SU-DHL-6 (cell line): ENCODE measurements around the gene CTBS.

Experiments used
- H2AFZ ChIP-seq: fragments of 200-600 bp; sonication (generic); 2 replicates; pipeline ENCODE4 v1.6.1; 2014; ENCODE audit warnings: low read depth, mild to moderate bottlenecking, moderate library complexity, mixed read lengths, antibody characterized with exemption, low read length; ENCODE audit not compliant: severe bottlenecking
- H3F3A ChIP-seq: fragments of 200-600 bp; shearing (Covaris generic); 2 replicates; pipeline ENCODE4 v1.6.0; 2016; ENCODE audit warnings: antibody characterized with exemption, mild to moderate bottlenecking; ENCODE audit not compliant: insufficient read depth
- H3K27ac ChIP-seq: fragments of 200-600 bp; sonication (generic); 2 replicates; pipeline ENCODE4 v1.5.1; 2016; ENCODE audit warnings: low read depth, mild to moderate bottlenecking, low read length, moderate library complexity, mixed read lengths
- H3K27me3 ChIP-seq: fragments of 200-600 bp; sonication (generic), shearing (Covaris generic); 2 replicates; pipeline ENCODE4 v1.6.0; 2014; ENCODE audit warnings: mild to moderate bottlenecking, low read length
- H3K36me3 ChIP-seq: fragments of 200-600 bp; sonication (generic); 2 replicates; pipeline ENCODE4 v1.6.1; 2014; ENCODE audit warnings: mild to moderate bottlenecking, low read length, mixed read lengths
- H3K4me2 ChIP-seq: fragments of 300-600, 200-600 bp; shearing (Covaris generic), sonication (generic); 2 replicates; pipeline ENCODE4 v1.6.0; 2014; ENCODE audit warnings: low read length, low read depth, mild to moderate bottlenecking; ENCODE audit not compliant: poor library complexity, severe bottlenecking
- H3K4me3 ChIP-seq: fragments of 200-600 bp; sonication (generic); 2 replicates; pipeline ENCODE4 v1.5.1; 2014; ENCODE audit warnings: antibody characterized with exemption, low read length, mild to moderate bottlenecking, mixed read lengths; ENCODE audit not compliant: insufficient read depth, poor library complexity, severe bottlenecking
- H3K79me2 ChIP-seq: fragments of 200-600 bp; sonication (generic); 2 replicates; pipeline ENCODE4 v1.6.1; 2014; ENCODE audit warnings: mild to moderate bottlenecking, low read length, moderate library complexity; ENCODE audit not compliant: insufficient read depth
- H3K9ac ChIP-seq: fragments of 200-600 bp; sonication (generic); 2 replicates; pipeline ENCODE4 v1.7.0; 2014; ENCODE audit warnings: mild to moderate bottlenecking, low read length
- H3K9me2 ChIP-seq: fragments of 200-600 bp; sonication (generic); replicated peaks from 2 replicates; pipeline ENCODE4 v1.6.1; 2014; ENCODE audit warnings: low read length; ENCODE audit not compliant: insufficient read depth
- H3K9me3 ChIP-seq: fragments of 200-600 bp; sonication (generic); 2 replicates; pipeline ENCODE4 v1.6.1; 2014; ENCODE audit warnings: low read length, mixed read lengths; ENCODE audit not compliant: insufficient read depth
- H4K20me1 ChIP-seq: fragments of 200-600 bp; sonication (generic); 2 replicates; pipeline ENCODE4 v1.6.1; 2014; ENCODE audit warnings: low read depth, mild to moderate bottlenecking, antibody characterized with exemption, low read length, moderate library complexity, mixed read lengths
- EZH2phosphoT487 ChIP-seq: fragments of 200-600 bp; sonication (generic), shearing (Covaris generic); conservative IDR thresholded peaks from 2 replicates; pipeline ENCODE4 v1.6.1; 2018; ENCODE audit warnings: mild to moderate bottlenecking, antibody characterized with exemption, low read length, moderate library complexity, mixed read lengths
- TF ChIP-seq, protein P1 (sequence below): fragments of 200-600 bp; sonication (generic); IDR thresholded peaks from one replicate; pipeline ENCODE4 v1.5.1; 2017; ENCODE audit warnings: antibody characterized with exemption, mild to moderate bottlenecking, low read length, moderate library complexity; ENCODE audit not compliant: insufficient read depth, poor library complexity, severe bottlenecking

The CTBS gene

DNA sequence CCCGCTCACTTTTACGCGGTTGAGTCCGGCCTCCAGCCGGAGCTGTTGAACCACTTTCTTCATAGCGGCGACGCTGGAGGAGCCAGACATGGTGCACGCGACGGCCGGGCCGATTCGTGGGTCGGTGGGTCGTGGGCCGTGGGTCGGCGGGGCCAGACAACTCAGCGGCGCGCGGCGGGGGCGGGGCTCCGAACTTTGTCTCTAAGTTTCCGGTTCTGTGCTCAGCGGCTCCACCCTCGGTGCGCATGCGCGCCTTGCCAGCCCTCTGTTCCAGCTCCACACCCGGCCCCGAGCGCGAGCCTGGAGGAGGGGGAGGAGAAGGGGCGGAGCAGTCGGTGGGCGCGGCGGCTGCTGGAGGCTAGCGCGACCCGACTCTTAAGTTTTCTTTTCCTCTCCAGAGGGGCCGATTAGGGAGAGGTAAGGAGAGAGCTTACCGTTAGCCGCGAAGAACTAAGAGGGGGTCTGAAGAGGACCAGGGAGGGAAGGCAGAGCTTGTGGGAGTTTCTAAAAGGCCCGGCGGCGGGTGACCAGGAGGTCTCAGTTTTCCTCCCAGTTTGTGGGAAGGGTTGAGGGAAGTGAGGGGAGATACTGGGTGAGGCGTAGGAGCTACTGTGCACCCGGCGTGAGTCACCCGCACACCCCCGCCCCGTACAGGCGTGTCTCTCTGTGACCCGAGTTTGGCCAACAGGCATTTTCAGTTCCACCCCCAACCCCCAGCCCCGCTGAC, 68.1 kb downstream of the CTBS start, which contains the start of the genes GNG5 and SPATA1:
Gene GNG5, minus strand, starts transcription at position 580 of the 727 bp plus-strand sequence. Its CDS starts 490 bp downstream, at position 90.
Gene SPATA1, plus strand, starts transcription at position 385 of the 727 bp plus-strand sequence. CDS start 9,974 bp downstream, outside the sequence.
- peak within 1 kb of the TSS; percentile 88 for H2AFZ ChIP-seq

DNA sequence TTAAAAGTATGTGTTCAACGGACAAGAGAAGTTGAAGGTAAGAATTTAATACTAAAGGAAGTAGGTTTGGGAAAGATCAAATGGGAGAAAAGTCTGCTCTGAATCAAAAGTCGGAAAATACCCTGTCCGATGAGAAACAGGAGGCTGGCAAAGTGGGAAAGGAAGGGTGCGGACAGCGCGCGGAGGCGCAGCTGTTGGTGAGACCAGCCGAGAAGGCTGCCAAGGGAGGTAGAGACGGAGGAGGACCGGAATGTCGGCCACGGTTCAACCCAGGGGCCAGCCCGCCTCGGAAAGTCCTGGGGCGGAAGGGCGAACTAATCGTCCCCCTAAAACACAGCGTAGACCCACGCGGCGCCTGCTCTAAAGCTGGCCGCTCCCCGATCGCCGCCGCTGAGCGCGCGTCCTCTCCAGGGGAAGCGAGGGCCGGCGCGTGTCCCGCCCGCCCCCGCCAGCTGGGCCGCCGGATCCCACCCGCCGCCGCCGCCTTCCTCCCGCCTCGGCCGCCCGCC, 68.7 kb downstream of the CTBS start:
- peaks cover 11% of the 10 kb centered on the region; the same call in 1 of the 2 replicates for H3K36me3 ChIP-seq
- H2AFZ ChIP-seq = peak overlapping the region; percentile 50
- H3K27ac ChIP-seq = peak overlapping the region; percentile 79
- no peaks in the 10 kb centered on the region for H3K9me2 ChIP-seq
- peaks cover 18% of the 10 kb centered on the region for H3F3A ChIP-seq
- H3K27me3 ChIP-seq = no peaks in the 10 kb centered on the region
- peak overlapping the region; percentile 69 for H3K9ac ChIP-seq
- peak overlapping the region; percentile 85 for H3K4me3 ChIP-seq
- H4K20me1 ChIP-seq = peaks cover 16% of the 10 kb centered on the region; the same call in 1 of the 2 replicates
- no peaks in the 10 kb centered on the region for H3K9me3 ChIP-seq
- TF ChIP-seq, protein P1, sequence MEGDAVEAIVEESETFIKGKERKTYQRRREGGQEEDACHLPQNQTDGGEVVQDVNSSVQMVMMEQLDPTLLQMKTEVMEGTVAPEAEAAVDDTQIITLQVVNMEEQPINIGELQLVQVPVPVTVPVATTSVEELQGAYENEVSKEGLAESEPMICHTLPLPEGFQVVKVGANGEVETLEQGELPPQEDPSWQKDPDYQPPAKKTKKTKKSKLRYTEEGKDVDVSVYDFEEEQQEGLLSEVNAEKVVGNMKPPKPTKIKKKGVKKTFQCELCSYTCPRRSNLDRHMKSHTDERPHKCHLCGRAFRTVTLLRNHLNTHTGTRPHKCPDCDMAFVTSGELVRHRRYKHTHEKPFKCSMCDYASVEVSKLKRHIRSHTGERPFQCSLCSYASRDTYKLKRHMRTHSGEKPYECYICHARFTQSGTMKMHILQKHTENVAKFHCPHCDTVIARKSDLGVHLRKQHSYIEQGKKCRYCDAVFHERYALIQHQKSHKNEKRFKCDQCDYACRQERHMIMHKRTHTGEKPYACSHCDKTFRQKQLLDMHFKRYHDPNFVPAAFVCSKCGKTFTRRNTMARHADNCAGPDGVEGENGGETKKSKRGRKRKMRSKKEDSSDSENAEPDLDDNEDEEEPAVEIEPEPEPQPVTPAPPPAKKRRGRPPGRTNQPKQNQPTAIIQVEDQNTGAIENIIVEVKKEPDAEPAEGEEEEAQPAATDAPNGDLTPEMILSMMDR = no peak
- no peak for TF ChIP-seq EZH2phosphoT487
- peaks cover 51% of the 10 kb centered on the region for H3K79me2 ChIP-seq
- H3K4me2 ChIP-seq = peak overlapping the region; percentile 75

More for the DNA sequence above, 68.1 kb downstream of the CTBS start, which contains the start of the genes GNG5 and SPATA1:
- no peak for TF ChIP-seq EZH2phosphoT487
- TF ChIP-seq, protein P1 = no peak
- peak within 1 kb of the TSS; percentile 69 for H3K9ac ChIP-seq
- H3F3A ChIP-seq = peaks cover 12% of the 10 kb centered on the region; the same call in 1 of the 2 replicates
- H3K27me3 ChIP-seq = no peaks in the 10 kb centered on the region
- H3K27ac ChIP-seq = peak within 1 kb of the TSS; percentile 79
- H3K36me3 ChIP-seq = peaks cover 5% of the 10 kb centered on the region; the same call in 1 of the 2 replicates
- peak within 1 kb of the TSS; percentile 82 for H3K4me2 ChIP-seq
- H4K20me1 ChIP-seq = peaks cover 12% of the 10 kb centered on the region; the same call in 1 of the 2 replicates
- H3K9me2 ChIP-seq = no peaks in the 10 kb centered on the region
- peaks cover 45% of the 10 kb centered on the region for H3K79me2 ChIP-seq
- H3K4me3 ChIP-seq = peak within 1 kb of the TSS; percentile 85
- no peaks in the 10 kb centered on the region for H3K9me3 ChIP-seq

DNA sequence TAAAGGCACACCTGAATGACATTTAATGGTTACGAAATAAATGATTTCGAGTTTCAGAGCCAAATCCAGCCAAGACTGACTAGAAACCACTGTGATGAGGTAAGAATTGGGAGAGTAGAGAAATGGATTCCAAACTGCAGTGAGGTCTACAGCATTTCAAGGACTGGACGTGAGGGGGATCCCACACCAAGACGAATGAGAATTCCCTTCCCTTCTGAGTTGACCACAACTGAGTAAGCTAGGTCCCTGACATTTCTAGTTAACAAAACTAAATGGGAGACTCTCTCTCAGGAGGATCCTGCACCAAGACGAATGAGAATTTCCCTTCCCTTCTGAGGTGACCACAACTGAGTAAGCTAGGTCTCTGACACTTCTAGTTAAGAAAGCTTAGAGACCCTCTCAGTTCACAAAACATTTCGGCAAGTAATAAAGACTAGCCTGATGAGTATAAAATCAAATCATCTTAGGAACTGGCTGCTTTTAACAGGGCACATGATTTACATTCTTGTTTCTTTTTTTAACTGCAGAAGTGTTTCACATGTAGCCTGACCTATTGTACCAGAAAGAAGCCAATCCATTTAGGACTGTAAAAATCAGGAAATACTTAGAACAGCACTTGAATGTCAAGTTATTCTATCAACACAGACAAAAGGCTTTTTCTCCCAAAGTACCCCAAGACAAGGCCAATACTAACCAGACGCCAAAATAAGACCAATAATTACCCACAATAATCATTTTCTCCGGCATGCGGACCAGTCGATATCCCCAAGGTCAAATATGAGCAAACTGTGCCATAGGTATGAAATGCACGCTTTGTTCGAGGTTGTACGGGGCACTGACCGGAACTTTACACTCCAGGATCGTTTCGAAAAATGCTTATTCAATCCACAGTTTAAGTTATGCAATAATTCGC, 69.4 kb downstream of the CTBS start:
- Histone ChIP-seq H3K4me3 (peak overlapping the region; percentile 85), H3K4me2 (peak overlapping the region; percentile 75), H3K79me2 (peaks cover 58% of the 10 kb centered on the region), H3K27me3 (no peaks in the 10 kb centered on the region), H4K20me1 (peaks cover 22% of the 10 kb centered on the region; the same call in 1 of the 2 replicates), H3K36me3 (peaks cover 17% of the 10 kb centered on the region; the same call in 1 of the 2 replicates), H3K9me3 (no peaks in the 10 kb centered on the region), H3K9me2 (no peaks in the 10 kb centered on the region), H3K27ac (peak overlapping the region; percentile 79), H3K9ac (peak overlapping the region; percentile 69), H2AFZ (no peak overlapping the region), H3F3A (peaks cover 21% of the 10 kb centered on the region)
- TF ChIP-seq, protein P1 = no peak
